Loucy (cell line): ENCODE measurements around the gene CAPN1.

ENCODE experiments used
- H2AFZ ChIP-seq: fragments of 200-600 bp; sonication (generic); 2 replicates; pipeline ENCODE4 v1.6.0; 2016; ENCODE audit warnings: antibody characterized with exemption, mild to moderate bottlenecking, low read length, moderate library complexity
- H3F3A ChIP-seq: fragments of 200-600 bp; 2 replicates; pipeline ENCODE4 v1.6.0; 2016; ENCODE audit warnings: antibody characterized with exemption, low read depth, mild to moderate bottlenecking
- H3K27me3 ChIP-seq: fragments of 200-600 bp; sonication (generic); 2 replicates; pipeline ENCODE4 v1.6.1; 2014; ENCODE audit warnings: low read length, mild to moderate bottlenecking; ENCODE audit not compliant: insufficient read depth, poor library complexity, severe bottlenecking
- H3K36me3 ChIP-seq: fragments of 200-600 bp; sonication (generic); 2 replicates; pipeline ENCODE4 v1.6.1; 2016; ENCODE audit warnings: low read length; ENCODE audit not compliant: insufficient read depth
- H3K4me1 ChIP-seq: fragments of 200-600 bp; sonication (generic); 2 replicates; pipeline ENCODE4 v1.5.1; 2014; ENCODE audit warnings: low read length, mild to moderate bottlenecking; ENCODE audit not compliant: insufficient read depth, poor library complexity, severe bottlenecking
- H3K4me2 ChIP-seq: fragments of 200-600 bp; sonication (generic); 2 replicates; pipeline ENCODE4 v1.6.0; 2014; ENCODE audit warnings: antibody characterized with exemption, low read length, low read depth, mild to moderate bottlenecking; ENCODE audit not compliant: poor library complexity, severe bottlenecking
- H3K4me3 ChIP-seq: fragments of 200-600 bp; sonication (generic); 2 replicates; pipeline ENCODE4 v1.5.1; 2014; ENCODE audit warnings: low read length, mild to moderate bottlenecking, mixed read lengths; ENCODE audit not compliant: poor library complexity, severe bottlenecking
- H3K79me2 ChIP-seq: fragments of 200-600 bp; sonication (generic); 2 replicates; pipeline ENCODE4 v1.6.1; 2014; ENCODE audit warnings: low read length; ENCODE audit not compliant: insufficient read depth
- H3K9ac ChIP-seq: fragments of 200-600 bp; sonication (generic); 2 replicates; pipeline ENCODE4 v1.6.0; 2014; ENCODE audit warnings: mild to moderate bottlenecking, low read depth, low read length, moderate library complexity; ENCODE audit not compliant: poor library complexity, severe bottlenecking
- H3K9me2 ChIP-seq: fragments of 200-600 bp; sonication (generic); replicated peaks from 2 replicates; pipeline ENCODE4 v1.6.1; 2016; ENCODE audit warnings: low read depth, low read length, mixed read lengths
- H3K9me3 ChIP-seq: fragments of 200-600 bp; sonication (generic); 2 replicates; pipeline ENCODE4 v1.6.1; 2014; ENCODE audit warnings: mild to moderate bottlenecking, antibody characterized with exemption, low read length, low read depth; ENCODE audit not compliant: insufficient read depth
- H4K20me1 ChIP-seq: fragments of 200-600 bp; sonication (generic); 2 replicates; pipeline ENCODE4 v1.6.0; 2014; ENCODE audit warnings: antibody characterized with exemption, low read length, mild to moderate bottlenecking; ENCODE audit not compliant: insufficient read depth, poor library complexity, severe bottlenecking
- CTCF ChIP-seq: fragments of 200-600 bp; sonication (generic); conservative IDR thresholded peaks from 2 replicates; pipeline ENCODE4 v1.5.1; 2014; ENCODE audit warnings: mild to moderate bottlenecking, antibody characterized with exemption, low read length
- EZH2phosphoT487 ChIP-seq: fragments of 200-600 bp; IDR thresholded peaks from 2 replicates; pipeline ENCODE4 v1.6.1; 2018; ENCODE audit warnings: antibody characterized with exemption, mild to moderate bottlenecking, moderate library complexity, borderline replicate concordance

CAPN1 gene

GRCh38 chr11:65186701-65187100 lies 5.0 kb downstream of the CAPN1 start:
- Histone ChIP-seq H3K4me3 (no peak overlapping the region), H3K9me2 (no peaks in the 10 kb centered on the region), H3K9me3 (no peaks in the 10 kb centered on the region), H3K9ac (no peak overlapping the region), H3K4me2 (no peak overlapping the region), H3F3A (no peaks in the 10 kb centered on the region), H3K79me2 (peaks cover 24% of the 10 kb centered on the region), H3K36me3 (peaks cover 19% of the 10 kb centered on the region; the same call in 1 of the 2 replicates), H2AFZ (no peak overlapping the region), H3K4me1 (peaks cover 13% of the 10 kb centered on the region), H3K27me3 (no peaks in the 10 kb centered on the region), H4K20me1 (no peaks in the 10 kb centered on the region)
- TF ChIP-seq EZH2phosphoT487 (no peak), CTCF (no peak)

- Histone ChIP-seq H2AFZ (no peak overlapping the region), H3K27me3 (no peaks in the 10 kb centered on the region), H3K79me2 (peaks cover 19% of the 10 kb centered on the region), H3K4me3 (no peak overlapping the region), H3F3A (no peaks in the 10 kb centered on the region), H3K4me2 (no peak overlapping the region), H3K9me3 (no peaks in the 10 kb centered on the region), H3K36me3 (peaks cover 19% of the 10 kb centered on the region; the same call in 1 of the 2 replicates), H3K9me2 (no peaks in the 10 kb centered on the region), H3K4me1 (peaks cover 13% of the 10 kb centered on the region), H4K20me1 (no peaks in the 10 kb centered on the region), H3K9ac (no peak overlapping the region)
- no peak for TF ChIP-seq CTCF
- TF ChIP-seq EZH2phosphoT487, result no peak
Observed at GRCh38 chr11:65187146-65187675, 5.5 kb downstream of the CAPN1 start.

GRCh38 chr11:65187971-65188461 lies 6.3 kb downstream of the CAPN1 start:
- TF ChIP-seq EZH2phosphoT487 (no peak), CTCF (no peak)
- H3K4me1 ChIP-seq, result peaks cover 7% of the 10 kb centered on the region
- H4K20me1 ChIP-seq, result no peaks in the 10 kb centered on the region
- no peak overlapping the region for H2AFZ ChIP-seq
- no peaks in the 10 kb centered on the region for H3K9me2 ChIP-seq
- H3K79me2 ChIP-seq, result peaks cover 11% of the 10 kb centered on the region
- H3F3A ChIP-seq, result no peaks in the 10 kb centered on the region
- peaks cover 19% of the 10 kb centered on the region; the same call in 1 of the 2 replicates for H3K36me3 ChIP-seq
- no peak overlapping the region for H3K9ac ChIP-seq
- H3K4me3 ChIP-seq, result no peak overlapping the region
- H3K4me2 ChIP-seq, result no peak overlapping the region
- H3K27me3 ChIP-seq, result no peaks in the 10 kb centered on the region
- H3K9me3 ChIP-seq, result no peaks in the 10 kb centered on the region
